Prostate gland (tissue), 2 donors: ENCODE measurements around the gene RAD51. TPM values are rescaled to one million over a fixed set of nuclear protein-coding genes. Genes with fewer than 3 reads are reported as not detected.

Experiments used
- DNase-seq: peaks from one replicate; pipeline ENCODE4 v3.0.0-alpha.2; 2019; ENCODE audit warnings: low spot score
- H3K27ac ChIP-seq, 2 donors: fragments of 200-600 bp; sonication (generic); 2 replicates each; pipeline ENCODE4 v1.5.1; 2017 to 2019
- H3K27me3 ChIP-seq: fragments of 200-600 bp; sonication (generic); replicated peaks from 2 replicates; pipeline ENCODE4 v1.5.1; 2019; ENCODE audit not compliant: insufficient read depth
- H3K36me3 ChIP-seq, 2 donors: fragments of 200-600 bp; sonication (generic); 1 replicate in 1 of 2; 2 replicates in 1 of 2; pipeline versions ENCODE4 v1.5.1 to v1.8.1; 2017 to 2019
- H3K4me1 ChIP-seq: fragments of 200-600 bp; sonication (generic); replicated peaks from 2 replicates; pipeline ENCODE4 v1.5.1; 2019
- H3K4me3 ChIP-seq, 2 donors: fragments of 200-600 bp; sonication (generic); 2 replicates each; pipeline ENCODE4 v1.5.1; 2017 to 2019
- H3K9me3 ChIP-seq: fragments of 200-600 bp; sonication (generic); 2 replicates; pipeline ENCODE4 v1.5.1; 2017
- CTCF ChIP-seq, 4 experiments: fragments of 200-600 bp in 2 of 4; fragments of 450-650 bp in 2 of 4; sonication (generic) in 2 of 4; IDR thresholded peaks; 1 replicate in 3 of 4; 2 replicates in 1 of 4; pipeline ENCODE4 v1.5.1; 2016 to 2019; ENCODE audit warnings: antibody characterized with exemption in 4 of 4, mild to moderate bottlenecking in 2 of 4, moderate library complexity in 2 of 4
- POLR2A ChIP-seq: fragments of 450-650 bp; IDR thresholded peaks from one replicate; pipeline ENCODE4 v1.6.1; 2016; ENCODE audit warnings: antibody characterized with exemption, mild to moderate bottlenecking
- POLR2AphosphoS5 ChIP-seq: sonication (generic); formaldehyde crosslinking; IDR thresholded peaks from one replicate; pipeline ENCODE4 v1.6.1; 2017; ENCODE audit warnings: antibody characterized with exemption
- WGBS: methylation state at CpG from one replicate; pipeline ENCODE4 v1.1.5; 2018; 5-methylcytosine and 5-hydroxymethylcytosine counted together
- intact Hi-C: fragments of 100-400 bp; cut with DNase I; formaldehyde crosslinking; loops from one replicate; pipeline ENCODE4 v1.14.2; 2022
- total RNA-seq, 2 donors: library from RNA; depleted of rRNA; stranded (reverse); fragments of >200 nt; gene quantifications; one replicate each; pipeline ENCODE4 v1.1.0, GENCODE V29; 2016

RAD51 gene
- total RNA-seq, 2 donors from 2014 or later: 0.82 to 5.1 TPM

GRCh38 chr15:40751745-40752144 is 56.8 kb downstream of the RAD51 start:
- DNase-seq: no peak
- Histone ChIP-seq H3K9me3 (no peaks in the 10 kb centered on the region), H3K4me3 (no peak overlapping the region), H3K27ac (no peak overlapping the region), H3K4me1 (no peaks in the 10 kb centered on the region), H3K27me3 (no peaks in the 10 kb centered on the region), H3K36me3 (peaks cover 0 to 9% of the 10 kb centered on the region in 2 donors)
- intact Hi-C loops: no loop called here
- no peak for TF ChIP-seq POLR2AphosphoS5
- TF ChIP-seq POLR2A: no peak
- no peak for TF ChIP-seq CTCF (IDR thresholded peaks at IDR 0.05)
- 93% methylated on average over 12 of the region's 12 CpGs for WGBS

GRCh38 chr15:40754574-40754882 is 59.6 kb downstream of the RAD51 start:
- DNase-seq: no peak
- under 1% methylated on average over 22 of the region's 22 CpGs for WGBS
- Histone ChIP-seq H3K4me3 (peak overlapping the region; percentile 71 to 74), H3K4me1 (no peaks in the 10 kb centered on the region), H3K9me3 (no peaks in the 10 kb centered on the region), H3K36me3 (peaks cover 0 to 9% of the 10 kb centered on the region in 2 donors), H3K27ac (peak overlapping the region; percentile 85 to 91), H3K27me3 (no peaks in the 10 kb centered on the region)
- TF ChIP-seq POLR2AphosphoS5 (no peak), CTCF (IDR thresholded peaks at IDR 0.05) (no peak), POLR2A (no peak)
- intact Hi-C loops: no loop called here

- Histone ChIP-seq H3K36me3 (peaks cover 0 to 9% of the 10 kb centered on the region in 2 donors), H3K9me3 (no peaks in the 10 kb centered on the region), H3K27ac (peak within 1 kb of the TSS; percentile 85 to 91), H3K4me1 (no peaks in the 10 kb centered on the region), H3K27me3 (no peaks in the 10 kb centered on the region), H3K4me3 (peak within 1 kb of the TSS; percentile 71 to 74)
- under 1% methylated on average over 64 of the region's 66 CpGs for WGBS
- intact Hi-C loops: no loop called here
- DNase-seq: peak; percentile 91
- TF ChIP-seq CTCF (IDR thresholded peaks at IDR 0.05) (peak in 3 of 4 experiments; percentile 27 to 71 (median 57)), POLR2AphosphoS5 (peak; percentile 94), POLR2A (peak; percentile 94)
Observed at GRCh38 chr15:40754883-40755811, 60.2 kb downstream of the RAD51 start, which contains the start of gene RMDN3. Gene RMDN3 (minus strand): TSS chr15:40755254. CDS start chr15:40754783, 471 bp downstream.

- Histone ChIP-seq H3K27me3 (no peaks in the 10 kb centered on the region), H3K4me3 (peak overlapping the region; percentile 71 to 74), H3K27ac (peak overlapping the region; percentile 85 to 91), H3K36me3 (peaks cover 0 to 9% of the 10 kb centered on the region in 2 donors), H3K4me1 (no peaks in the 10 kb centered on the region), H3K9me3 (no peaks in the 10 kb centered on the region)
- TF ChIP-seq POLR2A (no peak), POLR2AphosphoS5 (no peak), CTCF (IDR thresholded peaks at IDR 0.05) (no peak)
- intact Hi-C loops: no loop called here
- DNase-seq: no peak
- 54% methylated on average over 10 of the region's 10 CpGs for WGBS
Observed at GRCh38 chr15:40755812-40756208, 60.8 kb downstream of the RAD51 start.
